C4-2B (cell line): Measurements from ENCODE around the gene MDFI.
A peak's percentile ranks its signal among the peaks of the same experiment; 100 is the strongest.

ENCODE experiments used
- H3K27ac ChIP-seq: fragments of 450-650 bp; 2 replicates; pipeline ENCODE4 v1.5.1; 2017
- CTCF ChIP-seq: fragments of 450-650 bp; conservative IDR thresholded peaks from 2 replicates; pipeline ENCODE4 v1.5.1; 2017; ENCODE audit warnings: mild to moderate bottlenecking
- ZFX ChIP-seq: fragments of 450-650 bp; IDR thresholded peaks from 2 replicates; pipeline ENCODE4 v1.6.1; 2017

MDFI gene

GRCh38 chr6:41651962-41652657, 13.8 kb downstream of the MDFI start:
- H3K27ac ChIP-seq, result peak overlapping the region; percentile 54

GRCh38 chr6:41652866-41653652, 14.8 kb downstream of the MDFI start:
- TF ChIP-seq ZFX, result no peak
- TF ChIP-seq CTCF, result no peak; the same call in 1 of the 2 replicates
- peak overlapping the region; percentile 54 for H3K27ac ChIP-seq

More at GRCh38 chr6:41651962-41652657, 13.8 kb downstream of the MDFI start:
- no peak for TF ChIP-seq CTCF
- no peak for TF ChIP-seq ZFX

GRCh38 chr6:41653691-41654090, 15.4 kb downstream of the MDFI start:
- TF ChIP-seq ZFX (no peak), CTCF (no peak)
- H3K27ac ChIP-seq, result peak overlapping the region; percentile 54

GRCh38 chr6:41654151-41654697, 16.0 kb downstream of the MDFI start:
- H3K27ac ChIP-seq, result no peak overlapping the region
- TF ChIP-seq CTCF, result no peak
- TF ChIP-seq ZFX, result no peak

GRCh38 chr6:41654698-41655151, 16.5 kb downstream of the MDFI start:
- H3K27ac ChIP-seq, result no peak overlapping the region
- TF ChIP-seq CTCF (no peak), ZFX (no peak)

- no peak overlapping the region for H3K27ac ChIP-seq
- TF ChIP-seq CTCF (no peak), ZFX (no peak)
Observed at GRCh38 chr6:41655176-41655575, 16.9 kb downstream of the MDFI start.

- TF ChIP-seq ZFX, result no peak
- no peak for TF ChIP-seq CTCF
- no peak overlapping the region for H3K27ac ChIP-seq
Observed at GRCh38 chr6:41655646-41656001, 17.4 kb downstream of the MDFI start.
